ENCODE measurements around the gene ARPC2.

ARPC2 gene

GRCh38 chr2:218281449-218281848 lies 64.5 kb downstream of the ARPC2 start:
- no peaks in the 10 kb centered on the region for H4K20me1 ChIP-seq (ENCODE audit: insufficient read depth, low read length, poor library complexity, severe bottlenecking)
- peaks cover 10% of the 10 kb centered on the region for H3K4me1 ChIP-seq (ENCODE audit: insufficient read depth, low read length, poor library complexity, severe bottlenecking)
- H3F3A ChIP-seq (ENCODE audit: low read depth), result no peaks in the 10 kb centered on the region
- no peak overlapping the region for H3K9ac ChIP-seq (ENCODE audit: low read depth, low read length, poor library complexity, severe bottlenecking)
- TF ChIP-seq CTCF (conservative IDR thresholded peaks at IDR 0.05; ENCODE audit: low read length) (no peak), EZH2phosphoT487 (IDR thresholded peaks at IDR 0.05; ENCODE audit: borderline replicate concordance) (no peak)
- no peak overlapping the region for H3K4me2 ChIP-seq (ENCODE audit: low read depth, low read length, poor library complexity, severe bottlenecking)
- H2AFZ ChIP-seq (ENCODE audit: low read length), result no peak overlapping the region
- no peaks in the 10 kb centered on the region for H3K36me3 ChIP-seq (ENCODE audit: insufficient read depth, low read length)
- H3K4me3 ChIP-seq (ENCODE audit: low read length, poor library complexity, severe bottlenecking), result no peak overlapping the region
- no peaks in the 10 kb centered on the region for H3K27me3 ChIP-seq (ENCODE audit: insufficient read depth, low read length, poor library complexity, severe bottlenecking)
- no peaks in the 10 kb centered on the region for H3K9me3 ChIP-seq (ENCODE audit: insufficient read depth, low read depth, low read length)
- H3K79me2 ChIP-seq (ENCODE audit: insufficient read depth, low read length), result no peaks in the 10 kb centered on the region
- no peaks in the 10 kb centered on the region for H3K9me2 ChIP-seq (replicated peaks; ENCODE audit: low read depth, low read length)

- Histone ChIP-seq H4K20me1 (ENCODE audit: insufficient read depth, low read length, poor library complexity, severe bottlenecking) (no peaks in the 10 kb centered on the region), H3K27me3 (ENCODE audit: insufficient read depth, low read length, poor library complexity, severe bottlenecking) (no peaks in the 10 kb centered on the region), H3K9me3 (ENCODE audit: insufficient read depth, low read depth, low read length) (no peaks in the 10 kb centered on the region), H3K79me2 (ENCODE audit: insufficient read depth, low read length) (no peaks in the 10 kb centered on the region), H3F3A (ENCODE audit: low read depth) (0 out of 2 replicates have a peak, but pooled peaks cover 2% of the 10 kb centered on the region), H3K9me2 (replicated peaks; ENCODE audit: low read depth, low read length) (no peaks in the 10 kb centered on the region), H3K9ac (ENCODE audit: low read depth, low read length, poor library complexity, severe bottlenecking) (no peak overlapping the region), H3K4me3 (ENCODE audit: low read length, poor library complexity, severe bottlenecking) (no peak overlapping the region), H3K4me2 (ENCODE audit: low read depth, low read length, poor library complexity, severe bottlenecking) (no peak overlapping the region), H2AFZ (ENCODE audit: low read length) (no peak overlapping the region), H3K4me1 (ENCODE audit: insufficient read depth, low read length, poor library complexity, severe bottlenecking) (peaks cover 15% of the 10 kb centered on the region), H3K36me3 (ENCODE audit: insufficient read depth, low read length) (no peaks in the 10 kb centered on the region)
- TF ChIP-seq EZH2phosphoT487 (IDR thresholded peaks at IDR 0.05; ENCODE audit: borderline replicate concordance) (no peak), CTCF (conservative IDR thresholded peaks at IDR 0.05; ENCODE audit: low read length) (no peak)
Measured at GRCh38 chr2:218282173-218282991, 65.4 kb downstream of the ARPC2 start.

GRCh38 chr2:218284106-218284811 lies 67.3 kb downstream of the ARPC2 start:
- Histone ChIP-seq H3K4me2 (ENCODE audit: low read depth, low read length, poor library complexity, severe bottlenecking) (no peak overlapping the region), H3K9ac (ENCODE audit: low read depth, low read length, poor library complexity, severe bottlenecking) (no peak overlapping the region), H3K4me1 (ENCODE audit: insufficient read depth, low read length, poor library complexity, severe bottlenecking) (peaks cover 21% of the 10 kb centered on the region), H4K20me1 (ENCODE audit: insufficient read depth, low read length, poor library complexity, severe bottlenecking) (no peaks in the 10 kb centered on the region), H3K4me3 (ENCODE audit: low read length, poor library complexity, severe bottlenecking) (no peak overlapping the region), H3K27me3 (ENCODE audit: insufficient read depth, low read length, poor library complexity, severe bottlenecking) (no peaks in the 10 kb centered on the region), H3K36me3 (ENCODE audit: insufficient read depth, low read length) (no peaks in the 10 kb centered on the region), H2AFZ (ENCODE audit: low read length) (no peak overlapping the region), H3K9me3 (ENCODE audit: insufficient read depth, low read depth, low read length) (no peaks in the 10 kb centered on the region), H3F3A (ENCODE audit: low read depth) (0 out of 2 replicates have a peak, but pooled peaks cover 2% of the 10 kb centered on the region), H3K79me2 (ENCODE audit: insufficient read depth, low read length) (no peaks in the 10 kb centered on the region), H3K9me2 (replicated peaks; ENCODE audit: low read depth, low read length) (no peaks in the 10 kb centered on the region)
- TF ChIP-seq EZH2phosphoT487 (IDR thresholded peaks at IDR 0.05; ENCODE audit: borderline replicate concordance), result no peak
- no peak for TF ChIP-seq CTCF (conservative IDR thresholded peaks at IDR 0.05; ENCODE audit: low read length)
